HepG2 (cell line): ENCODE data around the gene SLC16A4. TPM values are rescaled to one million over a fixed set of nuclear protein-coding genes. Genes with fewer than 3 reads are reported as not detected.
A peak's percentile ranks its signal among the peaks of the same experiment; 100 is the strongest.

Experiments
- EHMT2 ChIP-seq: fragments of 200-600 bp; sonication (generic); IDR thresholded peaks from 2 replicates; pipeline ENCODE4 v1.7.0; 2017; ENCODE audit warnings: antibody characterized with exemption, low read depth, low read length, borderline replicate concordance
- HDAC6 ChIP-seq: fragments of 200-600 bp; sonication (generic); IDR thresholded peaks from 2 replicates; pipeline ENCODE4 v1.7.0; 2017; ENCODE audit warnings: mild to moderate bottlenecking, antibody characterized with exemption, low read length, low read depth
- KDM1A ChIP-seq: IDR thresholded peaks from 2 replicates; pipeline ENCODE4 v1.6.1; 2016; ENCODE audit warnings: missing compliant biosample characterization
- KDM3A ChIP-seq: IDR thresholded peaks from 2 replicates; pipeline ENCODE4 v1.6.1; 2018; ENCODE audit warnings: low read depth, missing compliant biosample characterization
- MAFG ChIP-seq: sonication (generic); formaldehyde crosslinking; IDR thresholded peaks from 2 replicates; pipeline ENCODE4 v1.5.1; 2020; ENCODE audit warnings: mild to moderate bottlenecking, missing genetic modification reagents
- MAZ ChIP-seq, 2 experiments: sonication (generic) in 1 of 2; formaldehyde crosslinking in 1 of 2; IDR thresholded peaks; 2 replicates each; pipeline versions ENCODE4 v1.5.0 to v1.6.1; 2012 to 2020; ENCODE audit warnings: low read depth in 2 of 2, mild to moderate bottlenecking in 2 of 2, borderline replicate concordance in 1 of 2, improper control_type of control experiment in 1 of 2, low read length in 1 of 2, missing genetic modification reagents in 1 of 2, moderate library complexity in 1 of 2
- MTF2 ChIP-seq: sonication (generic); formaldehyde crosslinking; IDR thresholded peaks from 2 replicates; pipeline ENCODE4 v1.5.0; 2020; ENCODE audit warnings: missing genetic modification reagents, borderline replicate concordance
- TP53 ChIP-seq: sonication (generic); formaldehyde crosslinking; conservative IDR thresholded peaks from 2 replicates; pipeline ENCODE4 v1.4.0; 2020; ENCODE audit warnings: missing genetic modification reagents
- ZC3H4 ChIP-seq: sonication (generic); formaldehyde crosslinking; IDR thresholded peaks from 2 replicates; pipeline ENCODE4 v1.4.0; 2020; ENCODE audit warnings: missing genetic modification reagents, borderline replicate concordance
- ZFAT ChIP-seq: sonication (generic); formaldehyde crosslinking; conservative IDR thresholded peaks from 2 replicates; pipeline ENCODE4 v1.8.1; 2023; ENCODE audit warnings: missing genetic modification reagents, inconsistent platforms
- ZNF12 ChIP-seq: sonication (generic); formaldehyde crosslinking; IDR thresholded peaks from 2 replicates; pipeline ENCODE4 v1.5.0; 2020; ENCODE audit warnings: missing genetic modification reagents
- ZNF205 ChIP-seq: IDR thresholded peaks from 2 replicates; pipeline ENCODE4 v1.6.1; 2018; ENCODE audit warnings: missing biosample characterization, missing genetic modification reagents
- ZNF224 ChIP-seq: sonication (generic); formaldehyde crosslinking; IDR thresholded peaks from 2 replicates; pipeline ENCODE4 v1.5.0; 2020; ENCODE audit warnings: mild to moderate bottlenecking, missing genetic modification reagents
- ZNF331 ChIP-seq: sonication (generic); formaldehyde crosslinking; IDR thresholded peaks from 2 replicates; pipeline ENCODE4 v1.4.0; 2020; ENCODE audit warnings: missing genetic modification reagents
- ZNF367 ChIP-seq: sonication (generic); formaldehyde crosslinking; IDR thresholded peaks from 2 replicates; pipeline ENCODE4 v1.4.0; 2020; ENCODE audit warnings: missing genetic modification reagents, borderline replicate concordance
- ZNF558 ChIP-seq: sonication (generic); formaldehyde crosslinking; IDR thresholded peaks from 2 replicates; pipeline ENCODE4 v1.9.0; 2022; ENCODE audit warnings: mild to moderate bottlenecking, missing genetic modification reagents, borderline replicate concordance
- ZNF598 ChIP-seq: sonication (generic); formaldehyde crosslinking; IDR thresholded peaks from 2 replicates; pipeline ENCODE4 v1.5.1; 2020; ENCODE audit warnings: mild to moderate bottlenecking, missing genetic modification reagents, borderline replicate concordance
- ZNF614 ChIP-seq: IDR thresholded peaks from 2 replicates; pipeline ENCODE4 v1.6.1; 2018; ENCODE audit warnings: missing biosample characterization, missing genetic modification reagents, inconsistent platforms, borderline replicate concordance
- ZNF709 ChIP-seq: sonication (generic); formaldehyde crosslinking; IDR thresholded peaks from 2 replicates; pipeline ENCODE4 v1.5.0; 2020; ENCODE audit warnings: mild to moderate bottlenecking, missing genetic modification reagents
- ZNF746 ChIP-seq: sonication (generic); formaldehyde crosslinking; IDR thresholded peaks from 2 replicates; pipeline ENCODE4 v1.8.0; 2022; ENCODE audit warnings: mild to moderate bottlenecking, missing genetic modification reagents
- polyA plus RNA-seq, 8 experiments: library from polyadenylated mRNA; depleted of rRNA in 3 of 8; stranded (reverse) in 7 of 8; unstranded in 1 of 8; fragments of >200 nt; fragmentation: Illumina TruSeq in 4 of 8; extraction: Trizol in 4 of 8; gene quantifications; 2 replicates each; pipeline versions ENCODE4 v1.2.1 to v1.2.3, GENCODE V29; 2011 to 2016; ENCODE audit warnings: low read depth in 4 of 8, missing spikeins in 1 of 8, mixed read lengths in 1 of 8; ENCODE audit not compliant: insufficient read depth in 1 of 8
- total RNA-seq, 5 experiments: library from RNA; depleted of rRNA; stranded (reverse); fragments of >200 nt; fragmentation: Illumina TruSeq; extraction: Trizol; gene quantifications; 2 replicates each; pipeline ENCODE4 v1.2.3, GENCODE V29; 2016; ENCODE audit warnings: low read depth in 1 of 5
- TF ChIP-seq, protein P1 (sequence below): sonication (generic); formaldehyde crosslinking; IDR thresholded peaks from 2 replicates; pipeline ENCODE4 v1.5.0; 2020; ENCODE audit warnings: missing genetic modification reagents, mild to moderate bottlenecking, borderline replicate concordance
- TF ChIP-seq, protein P2 (sequence below): conservative IDR thresholded peaks from 2 replicates; pipeline ENCODE4 v1.6.1; 2018; ENCODE audit warnings: missing genetic modification reagents
- TF ChIP-seq, protein P3 (sequence below), 2 experiments: sonication (generic) in 1 of 2; formaldehyde crosslinking in 1 of 2; IDR thresholded peaks; 2 replicates each; pipeline versions ENCODE4 v1.4.0 to v1.6.1; 2018 to 2020; ENCODE audit warnings: missing genetic modification reagents in 2 of 2, borderline replicate concordance in 1 of 2, low read depth in 1 of 2, mild to moderate bottlenecking in 1 of 2, missing biosample characterization in 1 of 2
- TF ChIP-seq, protein P4 (sequence below): sonication (generic); formaldehyde crosslinking; IDR thresholded peaks from 2 replicates; pipeline ENCODE4 v1.5.0; 2020; ENCODE audit warnings: missing genetic modification reagents

The SLC16A4 gene
- total and polyA plus RNA-seq, 2 of the 13 experiments (the other 11 are each of a cell fraction or from before 2014, with no cell fraction given) = 1.1 to 1.5 TPM

DNA sequence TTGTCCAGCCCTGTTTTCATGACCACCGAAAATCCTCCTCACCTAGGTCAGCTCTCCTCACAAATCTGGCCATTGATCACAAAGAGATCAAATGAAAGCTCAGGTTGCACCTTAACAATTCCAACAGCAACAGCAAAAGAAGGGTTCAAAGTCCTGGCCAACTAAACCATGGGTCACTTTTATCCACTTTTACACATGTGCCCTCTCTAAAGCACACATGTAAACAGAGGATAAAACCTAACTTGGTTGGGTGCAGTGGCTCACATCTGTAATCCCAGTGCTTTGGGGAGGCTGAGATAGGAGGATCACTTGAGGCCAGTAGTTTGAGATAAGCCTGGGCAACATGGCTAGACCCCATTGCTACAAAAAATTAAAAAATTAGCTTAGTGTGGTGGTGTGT is 55.6 kb downstream of the SLC16A4 start (continued):
- TF ChIP-seq ZC3H4 (no peak), ZNF12 (CRISPR knock-in tag) (no peak), ZNF205 (CRISPR knock-in tag) (no peak), ZNF598 (CRISPR knock-in tag) (no peak), ZNF224 (CRISPR knock-in tag) (no peak), ZNF746 (CRISPR knock-in tag) (no peak), KDM1A (no peak; the same call in 1 of the 2 replicates), ZNF614 (CRISPR knock-in tag) (no peak; the same call in 1 of the 2 replicates), EHMT2 (peak; percentile 55; the same call in 1 of the 2 replicates), TP53 (CRISPR knock-in tag) (no peak), KDM3A (no peak), ZNF709 (CRISPR knock-in tag) (no peak), ZNF558 (CRISPR knock-in tag) (no peak), ZNF367 (CRISPR knock-in tag) (no peak), HDAC6 (no peak), MAFG (CRISPR knock-in tag) (no peak), MTF2 (CRISPR knock-in tag) (no peak), ZFAT (no peak), MAZ (IDR thresholded peaks at IDR 0.05; ENCODE audit: borderline replicate concordance, low read depth, low read length) (no peak), MAZ (CRISPR knock-in tag; IDR thresholded peaks at IDR 0.05; ENCODE audit: low read depth) (no peak), ZNF331 (CRISPR knock-in tag) (peak; percentile 28; the same call in 1 of the 2 replicates)
- TF ChIP-seq, protein P1, sequence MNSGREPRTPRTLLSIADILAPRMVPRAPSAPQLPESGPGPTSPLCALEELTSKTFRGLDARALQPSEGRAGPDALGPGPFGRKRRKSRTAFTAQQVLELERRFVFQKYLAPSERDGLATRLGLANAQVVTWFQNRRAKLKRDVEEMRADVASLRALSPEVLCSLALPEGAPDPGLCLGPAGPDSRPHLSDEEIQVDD (CRISPR knock-in tag) = no peak
- TF ChIP-seq, protein P2, sequence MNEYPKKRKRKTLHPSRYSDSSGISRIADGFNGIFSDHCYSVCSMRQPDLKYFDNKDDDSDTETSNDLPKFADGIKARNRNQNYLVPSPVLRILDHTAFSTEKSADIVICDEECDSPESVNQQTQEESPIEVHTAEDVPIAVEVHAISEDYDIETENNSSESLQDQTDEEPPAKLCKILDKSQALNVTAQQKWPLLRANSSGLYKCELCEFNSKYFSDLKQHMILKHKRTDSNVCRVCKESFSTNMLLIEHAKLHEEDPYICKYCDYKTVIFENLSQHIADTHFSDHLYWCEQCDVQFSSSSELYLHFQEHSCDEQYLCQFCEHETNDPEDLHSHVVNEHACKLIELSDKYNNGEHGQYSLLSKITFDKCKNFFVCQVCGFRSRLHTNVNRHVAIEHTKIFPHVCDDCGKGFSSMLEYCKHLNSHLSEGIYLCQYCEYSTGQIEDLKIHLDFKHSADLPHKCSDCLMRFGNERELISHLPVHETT (CRISPR knock-in tag) = no peak
- TF ChIP-seq, protein P3, sequence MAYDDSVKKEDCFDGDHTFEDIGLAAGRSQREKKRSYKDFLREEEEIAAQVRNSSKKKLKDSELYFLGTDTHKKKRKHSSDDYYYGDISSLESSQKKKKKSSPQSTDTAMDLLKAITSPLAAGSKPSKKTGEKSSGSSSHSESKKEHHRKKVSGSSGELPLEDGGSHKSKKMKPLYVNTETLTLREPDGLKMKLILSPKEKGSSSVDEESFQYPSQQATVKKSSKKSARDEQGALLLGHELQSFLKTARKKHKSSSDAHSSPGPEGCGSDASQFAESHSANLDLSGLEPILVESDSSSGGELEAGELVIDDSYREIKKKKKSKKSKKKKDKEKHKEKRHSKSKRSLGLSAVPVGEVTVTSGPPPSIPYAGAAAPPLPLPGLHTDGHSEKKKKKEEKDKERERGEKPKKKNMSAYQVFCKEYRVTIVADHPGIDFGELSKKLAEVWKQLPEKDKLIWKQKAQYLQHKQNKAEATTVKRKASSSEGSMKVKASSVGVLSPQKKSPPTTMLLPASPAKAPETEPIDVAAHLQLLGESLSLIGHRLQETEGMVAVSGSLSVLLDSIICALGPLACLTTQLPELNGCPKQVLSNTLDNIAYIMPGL (CRISPR knock-in tag; IDR thresholded peaks at IDR 0.05; ENCODE audit: borderline replicate concordance in 1 of 2, low read depth in 1 of 2) = no peak
- TF ChIP-seq, protein P4, sequence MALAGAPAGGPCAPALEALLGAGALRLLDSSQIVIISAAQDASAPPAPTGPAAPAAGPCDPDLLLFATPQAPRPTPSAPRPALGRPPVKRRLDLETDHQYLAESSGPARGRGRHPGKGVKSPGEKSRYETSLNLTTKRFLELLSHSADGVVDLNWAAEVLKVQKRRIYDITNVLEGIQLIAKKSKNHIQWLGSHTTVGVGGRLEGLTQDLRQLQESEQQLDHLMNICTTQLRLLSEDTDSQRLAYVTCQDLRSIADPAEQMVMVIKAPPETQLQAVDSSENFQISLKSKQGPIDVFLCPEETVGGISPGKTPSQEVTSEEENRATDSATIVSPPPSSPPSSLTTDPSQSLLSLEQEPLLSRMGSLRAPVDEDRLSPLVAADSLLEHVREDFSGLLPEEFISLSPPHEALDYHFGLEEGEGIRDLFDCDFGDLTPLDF (CRISPR knock-in tag) = no peak
